Ovary (tissue), 9 donors: Measurements from ENCODE around the gene STRIP1. TPM values are rescaled to one million over a fixed set of nuclear protein-coding genes. Genes with fewer than 3 reads are reported as not detected.
"Not testable (repeated sequence)": the region's sequence is repeated elsewhere in the genome, so short reads cannot be mapped to it uniquely, and the experiment has no call there.

ENCODE experiments used
- DNase-seq, 5 donors: peaks; one replicate each; pipeline ENCODE4 v3.0.0-alpha.2; 2019 to 2020
- H3K27ac ChIP-seq, 2 donors: fragments of 200-600 bp; one replicate each; pipeline versions ENCODE4 v1.5.1 to v1.8.0; 2019 to 2022
- H3K27me3 ChIP-seq: fragments of 200-600 bp; one replicate; pipeline ENCODE4 v1.8.0; 2022
- H3K36me3 ChIP-seq: fragments of 200-600 bp; sonication (generic); one replicate; pipeline ENCODE4 v1.5.1; 2019
- H3K4me1 ChIP-seq: one replicate; pipeline ENCODE4 v1.8.1; 2013; ENCODE audit warnings: mild to moderate bottlenecking, moderate library complexity; ENCODE audit not compliant: insufficient read depth
- H3K4me3 ChIP-seq: fragments of 200-600 bp; sonication (generic); one replicate; pipeline ENCODE4 v1.5.1; 2017
- H3K9me3 ChIP-seq, 2 donors: fragments of 200-600 bp in 1 of 2; sonication (generic) in 1 of 2; one replicate each; pipeline versions ENCODE4 v1.5.1 to v1.8.1; 2013 to 2019; ENCODE audit warnings: mild to moderate bottlenecking in 1 of 2, moderate library complexity in 1 of 2
- EP300 ChIP-seq: sonication (generic); formaldehyde crosslinking; IDR thresholded peaks from one replicate; pipeline ENCODE4 v1.6.1; 2017; ENCODE audit warnings: antibody characterized with exemption
- POLR2A ChIP-seq: fragments of 450-650 bp; IDR thresholded peaks from one replicate; pipeline ENCODE4 v1.6.1; 2017; ENCODE audit warnings: antibody characterized with exemption, mild to moderate bottlenecking, moderate library complexity
- WGBS, 3 donors: extraction: QIAGEN DNeasy Blood & Tissue Kit in 1 of 3; methylation state at CpG; one replicate each; pipeline versions ENCODE4 v1.1.5 to v1.1.7; 2013 to 2017; 5-methylcytosine and 5-hydroxymethylcytosine counted together
- intact Hi-C, 4 donors: fragments of 100-400 bp; cut with DNase I; formaldehyde crosslinking; loops; one replicate each; pipeline versions ENCODE4 v1.11.0 to v1.15.1; 2022 to 2023
- polyA plus RNA-seq, 2 donors: library from polyadenylated mRNA; stranded (reverse); fragments of 200-250 nt in 1 of 2; fragments of 350-450 nt in 1 of 2; fragmentation: Illumina TruSeq in 1 of 2; extraction: RNeasy Lipid Tissue Mini Kit (QIAGEN cat#74804) in 1 of 2; gene quantifications; one replicate each; pipeline ENCODE4 v1.2.3, GENCODE V29; 2013 to 2014
- total RNA-seq, 7 donors: library from RNA; depleted of rRNA in 2 of 7; stranded (reverse); fragments of >200 nt in 2 of 7; fragmentation: NEBNext Ultra II Directional in 3 of 7; extraction: Animal tissue kit (Norgen Biotek cat#: 25700) in 3 of 7; gene quantifications; one replicate each; pipeline versions ENCODE4 v1.1.0 to v1.2.4, GENCODE V29; 2016 to 2023
- TF ChIP-seq, protein P1 (sequence below), 3 donors: fragments of 450-650 bp in 2 of 3; fragments of 200-600 bp in 1 of 3; IDR thresholded peaks; one replicate each; pipeline versions ENCODE4 v1.5.1 to v1.8.0; 2016 to 2022; ENCODE audit warnings: antibody characterized with exemption in 3 of 3, mild to moderate bottlenecking in 1 of 3
- donor health status: DM: no; HTN: no; CAD: no; lungs with moderate emphysema.
- donor health status: DM: no; HTN: no; CAD: no.
- donor health status: Bipolar disorder and iron deficiency.
- donor health status: DM: yes; HTN: yes; CAD: no.
- donor health status: DM: no; HTN: no; CAD: no.
- donor health status: DM: yes; HTN: yes; CAD: no.

STRIP1 gene
- total and polyA plus RNA-seq, 9 donors, result 21.6 to 46.7 (median 36.2) TPM

DNA sequence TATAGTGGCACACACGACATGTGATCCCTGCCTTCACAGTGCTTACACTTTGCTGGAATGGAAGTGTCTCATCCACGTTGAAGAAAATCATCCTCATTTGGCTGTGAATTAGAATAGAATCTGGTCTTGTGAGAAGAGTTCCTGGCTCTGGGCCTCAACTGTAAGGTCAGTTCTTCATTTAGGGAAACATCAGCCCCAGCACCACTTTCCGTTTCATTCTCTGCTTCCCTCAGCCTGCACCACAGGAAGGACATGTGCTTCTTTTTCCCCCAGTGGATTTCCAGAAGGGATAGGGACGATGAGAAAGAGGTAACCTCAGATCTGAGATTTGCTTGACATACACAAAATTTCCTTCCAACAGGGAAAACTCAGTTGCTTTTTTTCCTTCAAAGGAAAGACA, 39.7 kb downstream of the STRIP1 start:
- H3K36me3 ChIP-seq, result no peaks in the 10 kb centered on the region
- intact Hi-C loops, result no loop called here
- peaks cover 5% of the 10 kb centered on the region for H3K27me3 ChIP-seq
- TF ChIP-seq, protein P1, sequence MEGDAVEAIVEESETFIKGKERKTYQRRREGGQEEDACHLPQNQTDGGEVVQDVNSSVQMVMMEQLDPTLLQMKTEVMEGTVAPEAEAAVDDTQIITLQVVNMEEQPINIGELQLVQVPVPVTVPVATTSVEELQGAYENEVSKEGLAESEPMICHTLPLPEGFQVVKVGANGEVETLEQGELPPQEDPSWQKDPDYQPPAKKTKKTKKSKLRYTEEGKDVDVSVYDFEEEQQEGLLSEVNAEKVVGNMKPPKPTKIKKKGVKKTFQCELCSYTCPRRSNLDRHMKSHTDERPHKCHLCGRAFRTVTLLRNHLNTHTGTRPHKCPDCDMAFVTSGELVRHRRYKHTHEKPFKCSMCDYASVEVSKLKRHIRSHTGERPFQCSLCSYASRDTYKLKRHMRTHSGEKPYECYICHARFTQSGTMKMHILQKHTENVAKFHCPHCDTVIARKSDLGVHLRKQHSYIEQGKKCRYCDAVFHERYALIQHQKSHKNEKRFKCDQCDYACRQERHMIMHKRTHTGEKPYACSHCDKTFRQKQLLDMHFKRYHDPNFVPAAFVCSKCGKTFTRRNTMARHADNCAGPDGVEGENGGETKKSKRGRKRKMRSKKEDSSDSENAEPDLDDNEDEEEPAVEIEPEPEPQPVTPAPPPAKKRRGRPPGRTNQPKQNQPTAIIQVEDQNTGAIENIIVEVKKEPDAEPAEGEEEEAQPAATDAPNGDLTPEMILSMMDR (IDR thresholded peaks at IDR 0.05), result no peak
- TF ChIP-seq EP300, result no peak
- no peak overlapping the region for H3K27ac ChIP-seq
- no peaks in the 10 kb centered on the region for H3K9me3 ChIP-seq
- H3K4me1 ChIP-seq, result no peaks in the 10 kb centered on the region
- 55 to 71% (median 57%) methylated on average over 4 of the region's 4 CpGs for WGBS, 3 donors
- no peak for DNase-seq
- no peak overlapping the region for H3K4me3 ChIP-seq

DNA sequence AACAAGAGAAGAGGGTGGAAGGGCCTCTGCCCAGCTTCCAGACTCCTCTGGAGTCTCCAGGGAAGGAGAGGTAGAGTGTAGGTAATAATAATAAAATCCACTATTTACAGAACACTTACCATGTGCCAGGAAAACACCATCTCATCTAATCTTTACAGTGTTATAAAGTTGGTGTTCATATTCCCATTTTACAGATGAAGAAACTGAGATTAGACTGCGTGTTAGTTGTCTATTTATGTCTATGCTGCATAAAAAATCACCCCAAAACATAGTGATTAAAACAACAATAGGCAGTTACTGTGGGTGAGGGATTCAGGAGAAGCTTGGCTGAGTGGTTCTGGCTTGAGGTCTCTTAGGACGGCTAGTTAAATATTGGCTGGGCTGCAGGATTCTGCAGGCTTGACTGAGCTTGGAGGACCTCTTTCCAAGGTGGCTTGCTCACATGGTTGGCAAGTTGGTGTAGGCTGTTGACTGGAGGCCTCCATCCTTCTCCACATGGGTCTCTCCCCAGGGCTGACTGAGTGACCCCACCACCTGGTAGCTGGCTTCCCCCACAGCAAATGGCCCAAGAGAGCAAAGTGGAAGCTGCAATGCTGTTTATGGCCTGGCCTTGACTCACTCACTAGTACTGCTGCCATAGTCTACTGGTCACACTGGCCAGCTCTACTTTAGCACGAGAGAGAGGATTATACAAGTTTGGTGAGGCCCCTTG, 42.5 kb downstream of the STRIP1 start:
- Histone ChIP-seq H3K27me3 (no peaks in the 10 kb centered on the region), H3K4me3 (no peak overlapping the region), H3K4me1 (no peaks in the 10 kb centered on the region), H3K27ac (no peak overlapping the region), H3K9me3 (no peaks in the 10 kb centered on the region), H3K36me3 (no peaks in the 10 kb centered on the region)
- intact Hi-C loops, result no loop called here
- WGBS, 3 donors, result 78 to 83% (median 82%) methylated on average over 3 of the region's 3 CpGs
- DNase-seq, result no peak
- TF ChIP-seq EP300, result no peak
- TF ChIP-seq POLR2A, result no peak
- TF ChIP-seq, protein P1 (IDR thresholded peaks at IDR 0.05), result no peak

DNA sequence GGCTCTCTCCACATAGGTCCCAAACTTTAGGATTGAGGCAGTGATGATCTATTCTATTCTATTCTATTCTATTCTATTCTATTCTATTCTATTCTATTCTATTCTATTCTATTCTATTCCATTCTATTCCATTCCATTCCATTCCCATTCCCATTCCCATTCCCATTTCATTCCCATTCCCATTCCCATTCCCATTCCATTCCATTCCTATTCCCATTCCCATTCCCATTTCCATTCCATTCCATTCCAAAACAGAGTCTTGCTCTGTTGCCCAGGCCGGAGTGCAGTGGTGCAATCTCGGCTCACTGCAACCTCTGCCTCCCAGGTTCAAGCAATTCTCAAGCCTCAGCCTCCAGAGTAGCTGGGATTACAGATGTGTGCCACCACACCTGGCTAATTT, 45.6 kb downstream of the STRIP1 start:
- H3K9me3 ChIP-seq, H3K27me3 ChIP-seq, H3K4me3 ChIP-seq, DNase-seq, H3K36me3 ChIP-seq, intact Hi-C loops, H3K4me1 ChIP-seq, H3K27ac ChIP-seq: not testable (repeated sequence)
- 97 to 98% (median 97%) methylated on average over 2 of the region's 2 CpGs for WGBS, 3 donors

DNA sequence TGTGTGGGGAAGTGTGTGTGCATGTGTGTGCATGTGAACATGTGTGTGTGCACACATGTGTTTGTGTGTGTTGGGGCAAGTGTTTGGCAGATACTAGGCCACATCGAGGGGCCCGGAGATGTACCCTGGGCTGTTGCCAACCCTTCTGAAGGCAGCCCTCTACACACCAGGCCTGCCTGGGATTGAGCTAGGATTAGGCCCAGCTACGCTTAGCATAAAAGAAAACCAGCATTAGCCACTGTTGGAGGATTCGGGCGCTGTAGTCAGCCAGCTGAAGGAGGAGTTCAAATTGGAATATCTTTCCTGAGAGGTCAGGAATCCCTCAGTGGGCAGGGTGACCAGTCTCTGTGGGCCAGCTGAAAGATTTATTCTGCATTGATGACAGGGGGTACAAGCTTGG, 46.6 kb downstream of the STRIP1 start:
- TF ChIP-seq, protein P1 (IDR thresholded peaks at IDR 0.05), result no peak
- no peak for TF ChIP-seq EP300
- no peak for TF ChIP-seq POLR2A

DNA sequence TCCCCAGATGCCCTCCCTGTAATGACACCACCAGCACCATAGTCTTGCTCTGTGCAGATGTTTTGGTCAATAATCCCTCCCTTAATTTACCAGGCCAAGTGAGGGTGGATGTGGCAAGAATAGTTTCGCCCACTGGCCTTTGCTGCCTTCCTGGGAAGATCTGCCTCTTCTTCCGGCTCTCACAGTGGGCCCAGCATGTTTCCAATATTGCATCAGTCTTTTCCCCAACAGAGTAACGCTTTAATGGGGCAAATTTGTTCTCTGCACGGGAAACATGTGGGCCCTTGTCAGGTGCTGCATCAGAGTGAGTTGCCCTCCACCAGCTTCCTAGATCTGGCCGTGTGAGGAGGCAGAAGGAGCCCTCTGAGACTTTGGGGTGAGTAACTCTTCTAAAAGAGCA, 48.1 kb downstream of the STRIP1 start:
- Histone ChIP-seq H3K4me3 (no peak overlapping the region), H3K36me3 (no peaks in the 10 kb centered on the region), H3K9me3 (no peaks in the 10 kb centered on the region), H3K27me3 (no peaks in the 10 kb centered on the region), H3K4me1 (peaks cover 5% of the 10 kb centered on the region), H3K27ac (no peak overlapping the region)
- intact Hi-C loops, result no loop called here
- DNase-seq, result no peak
- TF ChIP-seq, protein P1 (IDR thresholded peaks at IDR 0.05), result no peak
- no peak for TF ChIP-seq POLR2A
- TF ChIP-seq EP300, result no peak
- WGBS, 3 donors, result 90 to 97% (median 96%) methylated on average over 5 of the region's 5 CpGs

More for the DNA sequence above, 46.6 kb downstream of the STRIP1 start:
- Histone ChIP-seq H3K27me3 (no peaks in the 10 kb centered on the region), H3K4me1 (peaks cover 5% of the 10 kb centered on the region), H3K4me3 (no peak overlapping the region), H3K9me3 (no peaks in the 10 kb centered on the region), H3K36me3 (no peaks in the 10 kb centered on the region), H3K27ac (no peak overlapping the region)
- WGBS, 3 donors, result 52 to 57% (median 54%) methylated on average over 5 of the region's 5 CpGs
- no peak for DNase-seq
- intact Hi-C loops, result no loop called here
